Measurements from ENCODE around the gene RAPGEF5.

The RAPGEF5 gene

DNA sequence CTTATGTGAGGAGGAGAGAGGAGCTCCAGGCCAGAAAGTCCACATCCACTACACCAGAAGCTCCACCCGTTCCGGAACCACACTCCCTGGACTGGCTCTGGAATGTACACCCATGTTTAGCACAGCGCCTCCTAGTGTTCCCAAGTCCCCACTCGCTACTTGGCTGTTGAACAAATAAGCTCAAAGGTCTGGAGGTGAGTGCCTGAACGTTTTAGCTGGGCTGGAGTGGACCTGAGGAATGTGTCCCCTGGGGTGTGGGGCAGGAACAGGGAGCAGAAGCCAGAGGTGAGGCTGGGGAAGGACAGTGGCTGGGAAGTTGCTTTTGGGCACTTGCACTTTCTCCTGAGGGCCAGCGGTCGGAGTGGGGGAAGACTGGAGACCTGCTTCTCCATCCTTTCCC is 247.2 kb downstream of the RAPGEF5 start:
- Histone ChIP-seq H3K9me3 (no peaks in the 10 kb centered on the region), H3K36me3 (no peaks in the 10 kb centered on the region; the same call in none of the 2 replicates), H3K4me1 (peaks cover 6% of the 10 kb centered on the region; the same call in 1 of the 2 replicates), H3K4me3 (ENCODE audit: low read depth, low read length) (no peak overlapping the region), H3K27me3 (no peaks in the 10 kb centered on the region)
- peak; percentile 54 for DNase-seq
- TF ChIP-seq CTCF (IDR thresholded peaks at IDR 0.05; ENCODE audit: low read depth, low read length) = peak; percentile 67

- Histone ChIP-seq H3K27me3 (peaks cover under 1% of the 10 kb centered on the region), H3K9me3 (no peaks in the 10 kb centered on the region), H3K4me1 (peaks cover 6% of the 10 kb centered on the region; the same call in 1 of the 2 replicates), H3K4me3 (ENCODE audit: low read depth, low read length) (no peak overlapping the region), H3K36me3 (no peaks in the 10 kb centered on the region; the same call in none of the 2 replicates)
- DNase-seq = no peak
- no peak for TF ChIP-seq CTCF (IDR thresholded peaks at IDR 0.05; ENCODE audit: low read depth, low read length)
These were observed 248.7 kb downstream of the RAPGEF5 start for GRCh38 chr7:22108151-22108845.

DNA sequence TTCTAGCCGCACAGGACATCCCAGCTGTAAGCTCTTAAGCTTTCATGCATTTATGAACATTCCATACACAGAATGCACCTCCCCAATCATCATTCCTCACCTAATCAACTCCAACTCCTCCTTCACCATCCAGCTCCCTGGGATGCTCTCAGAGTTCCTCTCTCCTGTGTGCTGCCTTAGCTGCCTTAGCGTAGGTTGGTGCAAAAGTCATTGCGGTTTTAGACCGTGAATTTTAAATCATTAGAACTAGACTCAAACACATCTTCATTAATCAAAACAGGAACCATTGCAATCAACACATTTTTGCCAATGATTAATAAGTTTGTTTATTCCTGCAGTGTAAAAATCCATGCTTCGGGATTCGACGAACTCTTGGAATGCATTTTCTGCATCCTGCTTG is 251.4 kb downstream of the RAPGEF5 start:
- no peak for DNase-seq
- H3K4me1 ChIP-seq = peaks cover 4% of the 10 kb centered on the region; the same call in 1 of the 2 replicates

GRCh38 chr7:22094413-22095342 is 262.3 kb downstream of the RAPGEF5 start:
- peak; percentile 46 for DNase-seq
- no peaks in the 10 kb centered on the region for H3K4me1 ChIP-seq

More for the DNA sequence above, 251.4 kb downstream of the RAPGEF5 start:
- no peaks in the 10 kb centered on the region for H3K36me3 ChIP-seq
- no peak for TF ChIP-seq CTCF (IDR thresholded peaks at IDR 0.05; ENCODE audit: low read depth, low read length)
- no peaks in the 10 kb centered on the region for H3K9me3 ChIP-seq
- H3K27me3 ChIP-seq = peaks cover 14% of the 10 kb centered on the region
- H3K4me3 ChIP-seq (ENCODE audit: low read depth, low read length) = no peak overlapping the region

GRCh38 chr7:22093936-22094335 is 263.0 kb downstream of the RAPGEF5 start:
- DNase-seq = no peak
- no peaks in the 10 kb centered on the region; the same call in 1 of the 2 replicates for H3K27me3 ChIP-seq
- no peaks in the 10 kb centered on the region for H3K4me1 ChIP-seq
- H3K36me3 ChIP-seq = no peaks in the 10 kb centered on the region
- no peak for TF ChIP-seq CTCF (IDR thresholded peaks at IDR 0.05; ENCODE audit: low read depth, low read length)
- no peak overlapping the region for H3K4me3 ChIP-seq (ENCODE audit: low read depth, low read length)
- no peaks in the 10 kb centered on the region for H3K9me3 ChIP-seq

More at GRCh38 chr7:22094413-22095342, 262.3 kb downstream of the RAPGEF5 start:
- Histone ChIP-seq H3K4me3 (ENCODE audit: low read depth, low read length) (no peak overlapping the region), H3K27me3 (no peaks in the 10 kb centered on the region; the same call in 1 of the 2 replicates), H3K36me3 (no peaks in the 10 kb centered on the region), H3K9me3 (no peaks in the 10 kb centered on the region)
- peak; percentile 38; the same call in 1 of the 2 replicates for TF ChIP-seq CTCF (IDR thresholded peaks at IDR 0.05; ENCODE audit: low read depth, low read length)
